GM12878 (cell line): ENCODE results near the gene FNDC11. TPM values are rescaled to one million over a fixed set of nuclear protein-coding genes. Genes with fewer than 3 reads are reported as not detected.

Source experiments
- ATAC-seq: fragments of 200-7000 bp; cut with Tn5 transposase; 3 replicates; pipeline ENCODE4 v1.9.1; 2020; ENCODE audit warnings: mild to moderate bottlenecking, moderate library complexity
- BruUV-seq: library from RNA; stranded (reverse); fragments of 400-500 nt; replicated peaks from 2 replicates; lab custom pipeline; 2021; lab: Mats Ljungman, UMichigan
- CTCF ChIA-PET: fragments of 300-600 bp; sonication (Branson Sonifier 250); formaldehyde crosslinking; extraction: SDS; loops from one replicate; lab custom pipeline; 2021; ENCODE audit warnings: inconsistent platforms; lab: Yijun Ruan, JAX
- POLR2A ChIA-PET: fragments of 350-600 bp; formaldehyde crosslinking; extraction: SDS; loops from one replicate; lab custom pipeline; 2021; ENCODE audit warnings: inconsistent platforms; lab: Charles Lee
- RAD21 ChIA-PET: fragments of 300-600 bp; sonication (Branson Sonifier 250); formaldehyde crosslinking; loops from one replicate; lab custom pipeline; 2023; ENCODE audit warnings: antibody characterized with exemption; ENCODE audit not compliant: unreplicated experiment; lab: Charles Lee
- SMC1A ChIA-PET: fragments of 300-600 bp; sonication (Branson Sonifier 250); formaldehyde crosslinking; loops from one replicate; lab custom pipeline; 2023; ENCODE audit not compliant: unreplicated experiment, uncharacterized antibody; lab: Charles Lee
- DNase-seq: peaks from one replicate; pipeline ENCODE4 v3.0.0-alpha.2; 2011; ENCODE audit warnings: low read depth, low spot score
- FAIRE-seq: peaks from 3 replicates; lab custom pipeline; 2011; peaks lifted over from hg19 to GRCh38; lab: Jason Lieb, UNC
- H2AFZ ChIP-seq: 2 replicates; pipeline ENCODE4 v1.6.0; 2011; ENCODE audit warnings: low read depth, low read length, control low read depth; ENCODE audit not compliant: control insufficient read depth
- H3K27ac ChIP-seq: 2 replicates; pipeline ENCODE4 v1.5.1; 2011; ENCODE audit warnings: control low read depth; ENCODE audit not compliant: control insufficient read depth, insufficient read depth
- H3K27me3 ChIP-seq, 2 experiments: replicated peaks in 1 of 2; 2 replicates each; pipeline versions ENCODE4 v1.6.0 to v1.6.1; 2011; ENCODE audit warnings: low read length in 1 of 2; ENCODE audit not compliant: control insufficient read depth in 2 of 2, insufficient read depth in 2 of 2
- H3K36me3 ChIP-seq, 2 experiments: 2 replicates each; pipeline ENCODE4 v1.5.1; 2011; ENCODE audit warnings: low read length in 1 of 2; ENCODE audit not compliant: control insufficient read depth in 2 of 2, insufficient read depth in 2 of 2
- H3K4me1 ChIP-seq: 2 replicates; pipeline ENCODE4 v1.6.1; 2011; ENCODE audit warnings: mild to moderate bottlenecking, low read length, moderate library complexity, mixed read lengths; ENCODE audit not compliant: control insufficient read depth, insufficient read depth
- H3K4me2 ChIP-seq: 2 replicates; pipeline ENCODE4 v1.6.0; 2011; ENCODE audit warnings: control low read depth; ENCODE audit not compliant: control insufficient read depth, insufficient read depth
- H3K4me3 ChIP-seq: fragments of 200-600 bp; sonication (generic); 2 replicates; pipeline ENCODE4 v1.5.1; 2016
- H3K79me2 ChIP-seq: 2 replicates; pipeline ENCODE4 v1.6.0; 2011; ENCODE audit warnings: low read length; ENCODE audit not compliant: control insufficient read depth, insufficient read depth
- H3K9ac ChIP-seq: 2 replicates; pipeline ENCODE4 v1.8.0; 2011; ENCODE audit warnings: low read length, control low read depth, mixed read lengths; ENCODE audit not compliant: control insufficient read depth, insufficient read depth
- H3K9me3 ChIP-seq: replicated peaks from 3 replicates; pipeline ENCODE4 v1.5.1; 2011; ENCODE audit warnings: mild to moderate bottlenecking, low read length; ENCODE audit not compliant: control insufficient read depth, insufficient read depth
- H4K20me1 ChIP-seq: 2 replicates; pipeline ENCODE4 v1.6.0; 2011; ENCODE audit not compliant: control insufficient read depth, insufficient read depth
- HCFC1 ChIP-seq: fragments of 150-350 bp; IDR thresholded peaks from 2 replicates; pipeline ENCODE4 v1.6.1; 2014; ENCODE audit warnings: low read length
- HDGF ChIP-seq: fragments of 450-650 bp; IDR thresholded peaks from 2 replicates; pipeline ENCODE4 v1.6.1; 2016; ENCODE audit warnings: antibody characterized with exemption
- POU2F2 ChIP-seq: IDR thresholded peaks from 3 replicates; pipeline ENCODE4 v1.6.1; 2011; ENCODE audit warnings: low read depth, mild to moderate bottlenecking, low read length, borderline replicate concordance
- USF1 ChIP-seq: IDR thresholded peaks from 2 replicates; pipeline ENCODE4 v1.6.1; 2011; ENCODE audit warnings: borderline replicate concordance, low read depth, mild to moderate bottlenecking, moderate library complexity, mixed read lengths, low read length; ENCODE audit not compliant: insufficient read depth; ENCODE audit errors: extremely low read length
- ZNF274 ChIP-seq: IDR thresholded peaks from one replicate; pipeline ENCODE4 v1.8.0; 2011; ENCODE audit not compliant: insufficient read length, insufficient read depth
- WGBS: methylation state at CpG from one replicate; pipeline ENCODE4 v1.1.6; 2016; ENCODE audit warnings: low lambda C conversion rate; ENCODE audit not compliant: insufficient replicate concordance, insufficient coverage; ENCODE audit errors: missing lambda C conversion rate; 5-methylcytosine and 5-hydroxymethylcytosine counted together
- in situ Hi-C: fragments of 300-500 bp; cut with MboI; formaldehyde crosslinking; loops from 9 replicates; pipeline ENCODE4 v1.14.3; 2018; ENCODE audit warnings: mixed read lengths
- intact Hi-C: fragments of 100-400 bp; cut with micrococcal nuclease; formaldehyde crosslinking; loops from one replicate; pipeline ENCODE4 v1.14.2; 2022; ENCODE audit not compliant: unreplicated experiment
- polyA plus RNA-seq, 11 experiments: library from polyadenylated mRNA; depleted of rRNA in 4 of 11; unstranded in 6 of 11; stranded (reverse) in 5 of 11; fragments of >200 nt; fragmentation: Nextera tagmentation in 4 of 11; fragmentation: Illumina TruSeq in 1 of 11; extraction: Ambion mirVana in 4 of 11; extraction: Trizol in 1 of 11; gene quantifications; 1 replicate in 1 of 11; 2 replicates in 10 of 11; pipeline versions ENCODE4 v1.2.1 to v1.2.3, GENCODE V29; 2011 to 2016; ENCODE audit warnings: inconsistent platforms in 2 of 11, missing spikeins in 2 of 11, low read depth in 1 of 11
- total RNA-seq, 4 experiments: library from RNA; depleted of rRNA in 3 of 4; stranded (reverse); fragments of >200 nt in 3 of 4; fragmentation: Illumina TruSeq in 1 of 4; extraction: Trizol in 1 of 4; gene quantifications; 2 replicates each; pipeline versions ENCODE4 v1.2.1 to v1.2.3, GENCODE V29; 2013 to 2021

FNDC11 gene
- total and polyA plus RNA-seq, 10 of the 15 experiments (the other 5 are each of a cell fraction or from before 2014, with no cell fraction given) = 0.09 to 0.72 (median 0.34) TPM; not detected in 2

- TF ChIP-seq USF1 (no peak), ZNF274 (no peak), POU2F2 (no peak)
These were observed 13.4 kb upstream of the FNDC11 start (continued) for GRCh38 chr20:63540417-63541186.

DNA sequence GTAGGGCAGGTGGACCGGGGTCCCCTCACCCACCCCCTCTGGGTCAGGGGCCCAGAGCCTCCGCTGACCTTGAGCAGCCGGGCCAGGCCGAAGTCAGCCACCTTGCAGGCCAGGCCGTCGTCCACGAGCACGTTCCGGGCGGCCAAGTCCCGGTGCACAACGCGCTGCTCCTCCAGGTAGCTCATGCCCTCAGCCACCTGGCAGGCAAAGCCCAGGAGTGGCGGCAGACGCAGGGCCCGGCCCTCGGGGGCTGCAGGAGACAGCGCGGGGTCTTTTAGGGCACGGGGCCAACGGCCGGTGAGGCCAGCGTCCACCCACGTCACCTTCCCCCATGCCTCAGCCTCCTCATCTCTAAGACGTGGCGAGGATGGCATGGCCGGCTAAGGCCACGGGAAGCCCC lies 12.6 kb upstream of the FNDC11 start:
- ATAC-seq = no peak
- TF ChIP-seq HDGF = no peak
- TF ChIP-seq HCFC1 = no peak
- TF ChIP-seq, all 136 proteins: peak for 0
- no TSS peak for BruUV-seq
- Histone ChIP-seq H4K20me1 (no peaks in the 10 kb centered on the region), H3K4me3 (no peak overlapping the region), H3K27ac (no peak overlapping the region), H3K79me2 (no peaks in the 10 kb centered on the region), H3K27me3 (no peaks in the 10 kb centered on the region), H3K9me3 (no peaks in the 10 kb centered on the region), H2AFZ (no peak overlapping the region), H3K4me2 (no peak overlapping the region), H3K9ac (no peak overlapping the region), H3K4me1 (peaks cover 26% of the 10 kb centered on the region), H3K36me3 (no peaks in the 10 kb centered on the region)
- SMC1A ChIA-PET = no interaction called here
- CTCF ChIA-PET = no interaction called here
- in situ Hi-C loops (no loop called here), intact Hi-C loops (no loop called here)
- no peak for FAIRE-seq
- RAD21 ChIA-PET = interaction anchor here (0.8 kb wide), 1 partner anchor 11 kb away, joined by 3 read pairs; no protein-coding TSS in a partner anchor
- 93% methylated on average over 28 of the region's 28 CpGs for WGBS
- DNase-seq = no peak
- POLR2A ChIA-PET = no interaction called here
